GM03348 (cell line): ENCODE data around the gene HSPB1.
"Not testable (repeated sequence)": the region's sequence is repeated elsewhere in the genome, so short reads cannot be mapped to it uniquely, and the experiment has no call there.

ENCODE experiments used
- DNase-seq: peaks from one replicate; pipeline ENCODE4 v3.0.0; 2012; ENCODE audit warnings: low spot score

The HSPB1 gene

GRCh38 chr7:76309341-76310101 is 7.0 kb downstream of the HSPB1 start:
- DNase-seq, result not testable (repeated sequence)

GRCh38 chr7:76310102-76310957 is 7.9 kb downstream of the HSPB1 start:
- no peak for DNase-seq

DNA sequence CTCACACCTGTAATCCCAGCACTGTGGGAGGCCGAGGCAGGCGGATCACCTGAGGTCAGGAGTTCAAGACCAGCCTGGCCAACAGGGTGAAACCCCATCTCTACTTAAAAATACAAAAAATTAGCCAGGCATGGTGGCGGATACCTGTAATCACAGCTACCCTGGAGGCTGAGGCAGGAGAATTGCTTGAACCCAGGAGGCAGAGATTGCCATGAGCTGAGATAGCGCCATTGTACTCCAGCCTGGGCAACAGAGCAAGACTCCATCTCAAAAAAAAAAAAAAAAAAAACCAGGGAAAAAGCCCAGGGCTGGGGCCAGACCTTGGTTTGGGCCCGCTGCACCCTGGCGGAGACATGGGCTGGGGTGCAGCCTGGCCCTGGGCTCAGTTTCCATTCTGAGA is 9.4 kb downstream of the HSPB1 start:
- DNase-seq, result not testable (repeated sequence)

GRCh38 chr7:76314042-76314721 is 11.7 kb downstream of the HSPB1 start:
- DNase-seq, result peak; percentile 95

DNA sequence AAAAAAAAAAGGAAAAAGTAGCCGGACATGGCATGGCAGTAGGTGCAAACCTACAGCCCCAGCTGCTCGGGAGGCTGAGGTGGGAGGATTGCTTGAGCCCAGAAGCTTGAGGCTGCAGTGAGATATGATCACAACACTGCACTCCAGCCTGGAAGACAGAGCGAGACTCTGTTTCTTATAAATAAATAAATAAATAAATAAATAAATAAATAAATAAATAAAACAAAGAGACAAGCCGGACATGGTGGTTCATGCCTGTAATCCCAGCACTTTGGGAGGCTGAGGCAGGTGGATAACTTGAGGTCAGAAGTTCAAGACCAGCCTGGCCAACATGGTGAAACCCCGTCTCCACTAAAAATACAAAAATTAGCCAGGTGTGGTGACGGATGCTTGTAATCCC is 12.3 kb downstream of the HSPB1 start:
- not testable (repeated sequence) for DNase-seq

DNA sequence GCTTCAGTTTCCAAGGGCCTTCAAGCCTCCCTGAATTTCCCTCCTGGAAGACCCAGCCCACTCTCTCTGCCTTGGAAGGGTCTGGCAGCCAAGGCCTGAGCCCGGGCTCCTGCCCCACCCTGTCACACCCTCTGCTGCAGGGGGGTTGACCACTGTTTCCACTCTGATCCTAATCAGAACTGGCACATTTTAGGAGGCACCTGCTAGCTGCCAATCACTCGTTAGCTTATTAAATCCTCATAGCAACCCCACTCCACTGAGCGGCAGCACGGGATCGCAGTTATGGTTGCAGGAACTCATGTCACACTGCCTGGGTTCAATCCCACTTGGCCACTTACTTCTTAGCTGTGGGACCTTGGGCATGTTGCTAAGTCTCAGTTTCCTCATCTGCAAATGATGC is 12.9 kb downstream of the HSPB1 start:
- DNase-seq, result no peak

DNA sequence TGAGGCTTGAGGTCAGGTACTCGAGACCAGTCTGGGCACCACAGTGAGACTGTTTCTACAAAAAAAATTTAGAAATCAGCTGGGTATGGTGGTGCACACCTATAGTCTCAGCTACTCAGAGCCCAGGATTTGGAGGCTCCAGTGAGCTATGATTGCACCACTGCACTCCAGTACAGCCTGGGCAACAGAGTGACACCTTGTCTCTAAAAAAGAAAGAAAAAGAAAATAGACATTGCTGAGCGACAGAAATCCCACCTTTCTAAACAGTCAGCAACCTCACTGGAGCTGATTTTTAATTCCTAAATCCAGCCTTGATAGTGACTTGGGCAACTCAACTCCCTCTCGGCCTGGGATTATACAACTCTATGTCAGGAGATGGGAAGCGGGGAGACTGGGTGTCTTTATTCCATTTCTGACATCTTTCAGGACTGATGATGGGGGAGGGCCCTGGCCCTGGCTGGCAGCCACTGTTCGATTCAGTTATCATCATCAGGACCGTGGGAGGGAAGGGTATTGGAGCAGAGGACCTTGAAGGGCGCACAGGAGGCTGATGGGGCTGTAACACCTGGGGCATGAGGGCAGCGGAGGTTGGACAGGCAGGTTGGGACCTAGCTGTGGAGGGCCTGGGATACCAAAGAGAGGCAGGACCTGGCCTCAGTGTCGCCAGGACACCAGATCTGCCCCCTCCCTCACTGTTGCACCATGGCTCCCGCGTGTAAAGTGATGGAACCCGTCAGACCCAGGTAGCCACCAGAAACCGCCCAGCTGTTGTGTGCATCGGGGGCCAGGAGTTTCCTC is 14.7 kb downstream of the HSPB1 start:
- no peak for DNase-seq

DNA sequence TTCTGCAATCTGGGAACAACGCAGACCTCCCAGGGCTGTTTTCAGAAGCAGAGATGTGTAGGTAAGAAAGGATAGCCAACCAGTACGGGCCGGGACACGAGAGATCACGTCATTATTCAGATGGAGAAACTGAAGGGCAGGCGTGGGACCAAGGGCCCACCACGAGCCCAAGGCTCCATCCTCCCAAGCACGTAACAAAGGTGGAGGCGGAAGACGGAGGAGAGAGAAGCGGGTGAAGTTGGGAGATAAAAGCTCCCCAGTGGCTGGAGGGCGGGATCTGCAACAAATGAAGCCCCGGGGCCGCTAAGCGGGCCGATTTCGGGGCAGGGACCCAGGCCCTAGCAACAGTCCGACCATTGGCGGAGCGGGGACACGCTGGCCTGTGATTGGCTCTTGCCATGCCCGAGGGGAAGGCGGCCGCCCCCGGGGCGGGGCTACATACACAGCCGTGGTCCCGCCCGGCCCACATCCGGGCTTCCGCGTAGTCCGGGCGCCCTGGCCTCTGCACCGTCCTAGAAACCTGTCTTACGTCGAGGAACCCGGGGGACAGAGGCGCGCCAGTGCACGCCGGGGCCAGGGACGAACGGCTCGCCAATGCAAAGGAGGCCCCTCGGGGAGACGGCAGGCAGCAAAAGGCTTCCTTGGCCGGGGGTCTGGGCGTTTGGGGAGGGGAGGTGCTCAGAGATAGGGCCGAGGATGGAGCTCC is 15.5 kb downstream of the HSPB1 start:
- peak; percentile 99 for DNase-seq

DNA sequence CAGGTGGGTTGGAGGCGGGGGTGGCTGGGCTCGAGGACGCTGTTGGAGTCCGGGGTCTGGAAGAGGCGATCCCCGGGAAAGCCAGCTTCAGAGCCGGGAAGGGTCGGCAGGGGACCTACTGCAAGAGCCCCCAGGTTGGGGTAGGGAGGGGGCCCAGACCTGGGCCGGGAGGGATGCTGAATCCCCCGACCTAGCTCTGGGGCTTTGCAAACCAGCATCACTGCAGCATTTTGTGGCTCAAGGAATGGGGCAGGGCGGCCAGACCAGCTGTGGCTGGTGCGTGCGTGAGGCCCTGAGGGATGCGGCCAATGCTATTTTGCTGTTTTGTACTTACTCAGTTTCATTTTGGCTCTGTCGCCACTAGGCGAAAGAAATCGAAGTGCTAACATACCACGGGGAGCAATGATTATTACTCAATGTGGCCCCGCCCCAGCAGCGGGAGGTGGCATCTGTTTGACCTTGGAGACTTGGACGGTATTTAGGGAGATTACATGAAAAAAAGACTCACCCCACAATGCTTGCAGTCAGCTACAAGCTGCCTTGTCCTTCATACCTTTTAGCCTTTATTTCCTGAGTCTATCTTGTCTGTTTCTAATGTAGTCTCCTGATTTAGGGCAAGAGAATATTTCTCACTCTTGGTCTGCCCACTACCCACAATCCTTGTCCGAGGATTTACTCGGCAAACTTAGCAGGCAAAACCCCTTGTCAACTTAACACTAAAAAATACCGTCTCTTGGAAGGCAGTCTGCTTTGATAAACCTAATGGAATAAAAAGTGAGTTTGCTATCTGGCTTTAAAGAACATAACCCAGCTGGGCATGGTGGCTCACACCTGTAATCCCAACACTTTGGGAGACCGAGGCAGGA is 16.2 kb downstream of the HSPB1 start:
- peak; percentile 91 for DNase-seq

- no peak for DNase-seq
Measured at GRCh38 chr7:76325092-76325491, 22.6 kb downstream of the HSPB1 start.

GRCh38 chr7:76325811-76326210 is 23.3 kb downstream of the HSPB1 start:
- no peak for DNase-seq

- peak; percentile 18 for DNase-seq
Measured at GRCh38 chr7:76326646-76327233, 24.3 kb downstream of the HSPB1 start.

DNA sequence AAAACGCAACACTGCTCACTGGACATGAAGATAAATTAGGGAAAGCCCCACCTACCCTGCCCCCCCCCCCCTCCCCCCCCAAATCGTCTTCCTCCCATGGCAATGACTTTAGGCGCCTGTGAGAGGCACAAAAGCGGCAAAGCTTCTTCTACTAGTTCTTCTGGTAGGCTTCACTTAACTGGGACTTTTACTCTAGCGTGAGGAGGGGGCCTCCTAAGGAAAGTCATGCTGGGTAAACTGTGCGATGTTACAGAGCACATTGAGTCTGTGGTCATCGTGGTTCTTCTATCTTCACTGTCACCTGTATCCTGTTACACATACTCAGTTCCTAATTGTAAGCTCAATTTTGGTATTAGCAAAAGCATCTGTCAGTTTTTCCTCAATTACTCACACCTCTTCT is 25.1 kb downstream of the HSPB1 start:
- DNase-seq, result no peak

DNA sequence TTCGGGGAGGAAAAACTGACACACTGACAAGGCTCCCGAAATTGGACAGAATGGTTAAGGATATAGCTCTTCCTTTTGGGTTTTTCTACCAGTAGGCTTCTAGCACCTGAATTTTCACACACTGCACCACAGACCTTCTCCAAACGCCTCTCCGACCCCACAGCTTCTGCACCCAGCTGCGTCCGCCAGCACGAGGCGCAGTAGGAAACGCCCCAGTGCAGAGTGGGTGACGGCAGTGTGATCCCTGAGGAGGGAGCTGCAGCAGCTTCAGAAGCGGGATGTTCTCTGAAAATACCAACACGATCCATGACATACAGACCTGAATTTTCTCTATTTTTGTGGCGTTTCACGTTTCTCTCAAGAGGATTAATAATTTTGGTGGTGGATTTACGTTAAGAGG is 25.9 kb downstream of the HSPB1 start:
- no peak for DNase-seq

GRCh38 chr7:76329479-76329878 is 27.0 kb downstream of the HSPB1 start:
- no peak for DNase-seq

GRCh38 chr7:76330261-76330660 is 27.8 kb downstream of the HSPB1 start:
- no peak for DNase-seq

- no peak for DNase-seq
Measured at GRCh38 chr7:76330673-76331072, 28.2 kb downstream of the HSPB1 start.

GRCh38 chr7:76332078-76332477 is 29.6 kb downstream of the HSPB1 start:
- DNase-seq, result no peak

DNA sequence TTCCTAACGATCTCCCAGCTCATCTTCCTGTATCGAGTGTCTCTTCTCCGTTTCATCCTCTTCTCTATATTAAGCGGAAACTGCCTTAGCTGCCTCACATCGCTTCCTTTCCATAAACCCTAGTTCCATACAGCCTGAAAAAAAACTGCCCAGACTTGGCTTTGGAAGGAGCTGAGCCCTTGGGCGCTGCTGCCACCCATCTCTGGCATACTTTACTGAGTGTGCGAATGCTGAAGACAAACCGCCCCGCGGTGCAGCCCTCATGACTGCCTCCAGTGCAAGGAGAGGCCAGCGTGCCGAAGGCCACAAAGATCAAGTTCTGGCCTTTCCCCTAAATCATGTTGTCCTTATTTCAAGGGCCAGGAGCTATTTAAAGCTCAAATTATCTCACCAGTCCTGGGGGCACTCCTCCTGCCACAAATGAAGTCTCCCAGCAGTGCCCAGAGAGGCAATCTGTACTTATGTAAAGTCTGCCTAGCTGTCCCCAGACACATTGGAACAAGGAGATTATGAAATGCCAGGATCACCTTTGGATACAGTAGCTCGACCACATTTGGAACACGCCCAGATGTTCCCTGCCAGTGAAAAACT is 31.1 kb downstream of the HSPB1 start:
- no peak for DNase-seq
